GM19467 (cell line): Measurements from ENCODE around the gene PARP11.

Experiments
- ATAC-seq: cut with Tn5 transposase; IDR thresholded peaks from one replicate; pipeline ENCODE4 v1.9.1; 2021; ENCODE audit warnings: mild to moderate bottlenecking, moderate library complexity; ENCODE audit not compliant: unreplicated experiment

The PARP11 gene

GRCh38 chr12:3872800-3873636 is at the start of gene PARP11:
Gene PARP11, minus strand, starts transcription at chr12:3873399. Its CDS starts 170 bp downstream, at chr12:3873229.
- peak; percentile 90 for ATAC-seq

GRCh38 chr12:3922033-3922432 is 48.8 kb upstream of the PARP11 start:
- ATAC-seq = no peak

- ATAC-seq = no peak
These were observed 48.3 kb upstream of the PARP11 start for GRCh38 chr12:3921526-3921925.

DNA sequence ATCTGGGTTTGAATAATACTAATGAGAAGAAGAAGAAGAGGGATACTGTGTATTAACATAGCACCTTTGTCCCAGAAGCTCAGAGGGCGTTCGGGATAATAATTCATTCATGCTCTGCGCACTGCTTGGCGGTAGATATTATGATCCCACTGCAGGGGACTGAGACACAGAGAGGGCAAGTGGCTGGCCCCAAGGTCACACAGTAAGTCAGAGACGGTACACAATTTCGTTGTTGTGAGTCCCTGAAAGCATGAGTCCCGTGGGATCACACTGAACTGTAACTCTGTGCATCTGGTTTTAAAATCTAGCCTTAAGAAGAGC is 47.9 kb upstream of the PARP11 start:
- ATAC-seq = no peak

DNA sequence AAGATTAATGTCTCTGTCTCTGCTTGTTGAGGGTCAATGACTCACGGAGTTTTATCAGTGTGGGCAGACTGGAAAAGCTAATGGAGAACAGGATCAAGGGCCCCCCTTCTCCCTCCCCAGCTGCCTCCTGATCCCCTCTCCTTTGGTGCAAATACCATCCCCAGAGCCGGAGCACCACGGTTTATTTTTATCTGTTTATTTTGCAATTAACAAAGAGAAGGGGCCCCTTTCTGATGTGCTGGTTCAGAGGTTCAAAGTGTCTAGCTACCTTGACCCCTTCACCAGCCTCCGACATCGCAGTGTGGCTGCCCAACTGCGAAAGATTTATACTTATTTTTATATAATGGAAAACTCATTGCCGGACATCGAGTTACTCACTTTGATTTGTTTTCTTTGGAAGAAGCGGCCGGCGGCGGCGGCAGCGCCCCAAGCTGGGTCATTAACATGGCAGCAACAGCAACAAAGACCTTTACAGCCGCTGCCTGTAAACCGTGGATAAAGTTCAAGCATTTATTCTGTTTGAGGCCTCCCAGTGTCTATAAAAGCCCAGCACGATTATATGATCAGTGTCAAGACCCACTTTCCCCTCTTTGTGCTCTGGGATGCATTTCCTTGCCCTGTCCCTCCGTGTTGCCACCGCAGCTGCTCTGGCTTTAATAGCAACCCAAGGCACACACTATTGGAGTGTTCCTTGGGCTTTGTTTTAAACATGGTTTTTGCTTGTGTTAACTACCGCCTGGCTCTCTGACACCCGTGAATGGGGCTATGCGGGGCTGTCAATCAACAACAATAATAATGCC is 47.4 kb upstream of the PARP11 start:
- ATAC-seq = no peak

GRCh38 chr12:3913278-3913677 is 40.1 kb upstream of the PARP11 start:
- ATAC-seq = no peak

DNA sequence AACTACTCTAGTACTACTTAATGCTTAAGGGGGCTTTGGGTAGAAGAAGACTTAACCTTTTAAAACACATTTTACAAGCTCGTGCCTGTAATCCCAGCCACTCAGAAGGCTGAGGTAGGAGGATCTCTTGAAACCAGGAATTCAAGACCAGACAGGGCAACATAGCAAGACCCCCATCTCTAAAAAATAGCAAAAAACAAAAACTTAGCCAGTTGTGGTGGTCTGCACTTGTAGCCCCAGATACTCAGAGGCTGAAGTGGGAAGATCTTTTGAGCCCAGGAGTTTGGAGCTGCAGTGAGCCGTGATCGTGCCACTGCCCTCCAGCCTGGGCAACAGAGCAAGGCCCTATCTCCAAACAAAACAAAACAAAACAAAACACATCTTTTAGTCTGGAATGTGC is 39.7 kb upstream of the PARP11 start:
- no peak for ATAC-seq

DNA sequence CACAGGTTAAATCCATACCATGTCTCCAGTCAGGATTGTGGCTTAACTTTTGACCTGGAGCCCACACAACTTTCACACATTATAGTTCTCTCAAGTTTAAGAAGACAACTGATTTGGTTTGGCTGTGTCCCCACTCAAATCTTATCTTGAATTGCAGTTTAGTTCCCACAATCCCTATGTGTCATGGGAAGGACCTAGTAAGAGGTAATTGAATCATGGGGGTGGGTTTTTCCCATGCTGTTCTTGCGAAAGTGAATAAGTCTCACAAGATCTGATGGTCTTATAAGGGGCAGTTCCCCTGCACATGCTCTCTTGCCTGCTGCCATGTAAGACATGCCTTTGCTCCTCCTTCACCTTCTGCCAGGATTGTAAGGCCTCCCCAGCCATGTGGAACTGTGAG is 38.2 kb upstream of the PARP11 start:
- ATAC-seq = no peak

DNA sequence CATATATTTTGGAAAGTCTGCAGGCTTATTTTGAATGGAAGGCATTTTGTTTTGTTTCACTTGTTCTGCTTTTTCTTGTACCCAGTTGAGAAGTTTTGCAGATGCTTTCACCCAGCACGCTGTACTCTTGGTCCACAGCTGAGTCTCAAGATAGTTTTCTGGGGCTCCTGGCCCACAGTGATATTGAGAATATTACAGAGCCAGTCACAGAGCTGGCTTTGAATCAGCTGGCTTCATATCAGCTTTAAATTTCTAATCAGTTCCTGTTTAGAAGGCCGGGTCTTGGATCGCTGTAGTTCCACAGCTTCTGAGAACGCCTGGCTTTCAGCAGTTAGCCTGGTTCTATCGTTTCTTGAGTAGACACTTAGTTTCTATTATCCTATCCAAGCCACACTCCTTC is 32.5 kb upstream of the PARP11 start:
- ATAC-seq = no peak

- no peak for ATAC-seq
These were observed 31.8 kb upstream of the PARP11 start for GRCh38 chr12:3904999-3905398.

- no peak for ATAC-seq
These were observed 29.7 kb upstream of the PARP11 start for GRCh38 chr12:3902921-3903320.

DNA sequence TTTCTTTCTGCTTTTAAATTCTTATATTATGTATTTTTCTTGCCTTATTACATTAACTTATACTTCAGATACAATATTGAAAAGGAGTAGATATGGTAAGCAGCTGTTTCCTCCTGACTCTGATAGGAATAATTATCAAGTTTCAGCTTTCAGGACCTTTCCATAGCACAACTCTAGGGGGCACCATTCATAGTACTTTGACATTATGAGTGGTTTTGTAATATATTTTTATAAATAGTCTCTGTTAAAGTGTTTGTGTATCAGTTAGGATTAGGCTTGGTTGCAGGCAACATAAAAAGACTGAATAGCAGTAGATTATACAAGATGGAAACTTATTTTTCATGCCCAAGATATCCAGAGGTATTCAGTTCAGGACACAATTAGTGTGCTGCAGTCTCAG is 27.9 kb upstream of the PARP11 start:
- ATAC-seq = no peak

DNA sequence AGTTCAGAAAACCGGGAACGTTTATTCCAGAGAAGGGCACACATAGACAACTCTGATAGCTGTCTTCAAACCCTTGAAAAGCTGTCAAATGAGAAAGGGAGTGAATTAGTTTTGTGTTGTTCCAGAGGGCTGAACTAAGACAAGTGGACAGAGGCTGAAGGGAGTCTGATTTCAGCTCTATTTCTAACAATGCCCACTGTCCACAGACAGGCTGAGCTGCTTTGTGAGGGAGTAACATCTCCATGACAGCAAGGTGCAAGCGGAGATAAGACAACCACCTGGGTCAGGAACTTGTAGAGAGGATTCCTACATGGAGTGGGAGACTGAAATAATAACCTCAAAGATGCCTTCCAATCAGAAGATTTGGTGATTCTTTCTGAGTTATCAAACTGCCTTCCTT is 25.6 kb upstream of the PARP11 start:
- no peak for ATAC-seq

DNA sequence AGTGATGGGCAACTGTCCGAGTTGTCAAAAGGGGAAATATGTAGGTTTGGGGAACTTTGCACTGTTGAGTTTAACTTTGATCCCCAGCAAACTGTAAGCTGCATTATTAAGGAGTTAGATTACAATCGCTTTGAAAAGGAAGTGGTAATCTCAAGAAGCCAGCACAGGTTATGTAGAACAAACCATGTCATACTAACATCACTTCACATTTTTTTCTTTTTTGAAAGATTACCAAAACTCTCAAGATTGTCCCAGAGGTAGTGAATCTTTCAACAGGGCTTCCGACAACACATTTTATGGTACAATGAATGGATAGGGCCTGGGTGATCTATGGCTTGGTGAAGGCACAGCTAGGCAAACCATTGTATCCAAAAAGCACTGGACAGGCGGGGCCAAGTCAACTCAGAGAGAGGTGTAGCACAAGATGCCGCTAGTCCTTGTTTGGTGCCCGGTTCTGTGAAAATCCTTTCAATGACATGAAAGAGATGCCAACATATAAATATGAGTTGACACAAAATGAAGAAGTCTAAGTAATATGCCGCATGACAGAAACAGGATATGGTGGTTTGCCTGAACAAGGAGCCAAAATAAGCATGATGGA is 24.3 kb upstream of the PARP11 start:
- ATAC-seq = no peak

GRCh38 chr12:3896801-3897351 is 23.7 kb upstream of the PARP11 start:
- no peak for ATAC-seq

GRCh38 chr12:3896356-3896755 is 23.2 kb upstream of the PARP11 start:
- ATAC-seq = no peak

GRCh38 chr12:3892631-3893030 is 19.4 kb upstream of the PARP11 start:
- ATAC-seq = no peak

GRCh38 chr12:3891201-3891600 is 18.0 kb upstream of the PARP11 start:
- ATAC-seq = no peak

DNA sequence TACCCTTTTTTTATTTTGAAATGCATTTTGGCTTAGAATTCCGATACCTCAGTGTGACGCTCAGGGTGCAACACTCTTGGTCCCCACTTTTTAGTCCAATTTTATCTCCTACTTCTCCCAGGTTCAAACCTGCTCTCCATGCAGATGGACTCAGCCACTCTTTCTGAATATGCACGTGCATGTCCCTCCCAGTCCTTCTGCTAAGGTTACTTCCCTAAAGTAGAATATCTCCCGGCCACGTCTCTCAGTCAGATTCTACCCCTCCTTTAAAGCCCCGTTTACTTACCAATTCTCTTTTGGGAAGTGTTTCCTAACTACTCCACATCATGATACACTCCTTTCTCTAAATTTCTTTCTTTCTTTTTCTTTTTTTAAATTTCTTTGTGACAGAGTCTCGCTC is 15.5 kb upstream of the PARP11 start:
- ATAC-seq = no peak

GRCh38 chr12:3885277-3886094 is 12.3 kb upstream of the PARP11 start:
- ATAC-seq = no peak

- no peak for ATAC-seq
These were observed 11.5 kb upstream of the PARP11 start for GRCh38 chr12:3884671-3885070.
